K562 (cell line): ENCODE data around the gene DNAJC18. TPM values are rescaled to one million over a fixed set of nuclear protein-coding genes. Genes with fewer than 3 reads are reported as not detected.
"Not testable (repeated sequence)": the region's sequence is repeated elsewhere in the genome, so short reads cannot be mapped to it uniquely, and the experiment has no call there.

Experiments used
- ATAC-seq: fragments of 200-7000 bp; cut with Tn5 transposase; 3 replicates; pipeline ENCODE4 v1.9.1; 2020; ENCODE audit warnings: moderate library complexity
- BruUV-seq: library from RNA; stranded (reverse); fragments of 400-500 nt; replicated peaks from 2 replicates; lab custom pipeline; 2021; lab: Mats Ljungman, UMichigan
- CTCF ChIA-PET: fragments of 300-600 bp; formaldehyde crosslinking; extraction: SDS; loops from one replicate; lab custom pipeline; 2021; ENCODE audit warnings: low intra/inter-chr PET ratio; lab: Yijun Ruan, JAX
- POLR2A ChIA-PET: fragments of 300-600, 350-650 bp; sonication (Branson Sonifier 250); formaldehyde crosslinking; extraction: SDS; loops from one replicate; lab custom pipeline; 2021; ENCODE audit warnings: antibody characterized with exemption, inconsistent platforms; lab: Yijun Ruan, JAX
- DNase-seq, 4 experiments: peaks; one replicate each; pipeline versions ENCODE4 v3.0.0 to v3.0.0-alpha.2; 2011 to 2018; ENCODE audit warnings: low spot score in 3 of 4, mixed read lengths in 3 of 4; ENCODE audit errors: extremely low read depth in 1 of 4
- FAIRE-seq: peaks from 2 replicates; lab custom pipeline; 2011; peaks lifted over from hg19 to GRCh38; lab: Jason Lieb, UNC
- H2AFZ ChIP-seq: 2 replicates; pipeline ENCODE4 v1.6.0; 2011; ENCODE audit warnings: low read depth, low read length, control low read depth, inconsistent platforms
- H3K27ac ChIP-seq: fragments of 200-600 bp; 3 replicates; pipeline ENCODE4 v1.8.0; 2011; ENCODE audit warnings: low read depth, mild to moderate bottlenecking, control low read depth, inconsistent platforms, low read length, moderate library complexity, mixed read lengths; ENCODE audit errors: extremely low read depth
- H3K27me3 ChIP-seq, 2 experiments: fragments of 300-600 bp in 1 of 2; 2 replicates in 1 of 2; 3 replicates in 1 of 2; pipeline versions ENCODE4 v1.6.0 to v1.8.0; 2011; ENCODE audit warnings: inconsistent platforms in 2 of 2, low read length in 2 of 2, mild to moderate bottlenecking in 1 of 2, mixed read lengths in 1 of 2, moderate library complexity in 1 of 2; ENCODE audit not compliant: control insufficient read depth in 2 of 2, insufficient read depth in 2 of 2
- H3K36me3 ChIP-seq: fragments of 300-600 bp; 3 replicates; pipeline ENCODE4 v1.8.0; 2011; ENCODE audit warnings: mild to moderate bottlenecking, low read length, inconsistent platforms; ENCODE audit not compliant: control insufficient read depth, insufficient read depth
- H3K4me1 ChIP-seq, 2 experiments: fragments of 200-600 bp in 1 of 2; replicated peaks in 1 of 2; 2 replicates in 1 of 2; 3 replicates in 1 of 2; pipeline versions ENCODE4 v1.5.1 to v1.8.0; 2011; ENCODE audit warnings: inconsistent platforms in 2 of 2, low read length in 2 of 2, mild to moderate bottlenecking in 1 of 2, mixed read lengths in 1 of 2, moderate library complexity in 1 of 2; ENCODE audit not compliant: control insufficient read depth in 2 of 2, insufficient read depth in 2 of 2
- H3K4me2 ChIP-seq: 2 replicates; pipeline ENCODE4 v1.6.1; 2011; ENCODE audit warnings: low read length, control low read depth, inconsistent platforms, mixed read lengths; ENCODE audit not compliant: insufficient read depth
- H3K4me3 ChIP-seq: fragments of 200-600 bp; sonication (generic), shearing (Covaris generic); 2 replicates; pipeline ENCODE4 v1.5.1; 2016; ENCODE audit warnings: control low read depth, inconsistent platforms
- H3K79me2 ChIP-seq: fragments of 200-600 bp; 3 replicates; pipeline ENCODE4 v1.8.0; 2011; ENCODE audit warnings: low read length, inconsistent platforms; ENCODE audit not compliant: control insufficient read depth, insufficient read depth
- H3K9ac ChIP-seq, 2 experiments: 2 replicates each; pipeline versions ENCODE4 v1.6.0 to v1.6.1; 2011; ENCODE audit warnings: low read depth in 2 of 2, low read length in 2 of 2, control low read depth in 1 of 2, inconsistent platforms in 1 of 2, mild to moderate bottlenecking in 1 of 2, mixed read lengths in 1 of 2; ENCODE audit not compliant: insufficient read depth in 1 of 2
- H3K9me1 ChIP-seq: one replicate; pipeline ENCODE4 v1.6.0; 2011; ENCODE audit warnings: inconsistent platforms, mild to moderate bottlenecking, low read length, moderate library complexity; ENCODE audit not compliant: control insufficient read depth, insufficient read depth
- H3K9me3 ChIP-seq: replicated peaks from 2 replicates; pipeline ENCODE4 v1.5.1; 2011; ENCODE audit warnings: low read depth, low read length, inconsistent platforms; ENCODE audit not compliant: control insufficient read depth, insufficient read depth
- H4K20me1 ChIP-seq: replicated peaks from 2 replicates; pipeline ENCODE4 v1.6.1; 2011; ENCODE audit warnings: low read length, inconsistent platforms, mixed read lengths; ENCODE audit not compliant: control insufficient read depth, insufficient read depth
- ILK ChIP-seq: fragments of 450-650 bp; IDR thresholded peaks from 2 replicates; pipeline ENCODE4 v1.6.1; 2016; ENCODE audit warnings: missing genetic modification characterization, low read depth, mild to moderate bottlenecking, missing compliant biosample characterization, moderate library complexity, borderline replicate concordance
- WGBS: fragments of 100-300 bp; shearing (Covaris generic); methylation state at CpG from one replicate; pipeline ENCODE4 v1.1.6; 2016; ENCODE audit warnings: low coverage, mixed read lengths; ENCODE audit not compliant: insufficient coverage; ENCODE audit errors: missing lambda C conversion rate; 5-methylcytosine and 5-hydroxymethylcytosine counted together
- in situ Hi-C: fragments of 300-500 bp; cut with MboI; formaldehyde crosslinking; loops from 4 replicates; pipeline ENCODE4 v1.15.0; 2018; ENCODE audit warnings: inconsistent platforms, mixed read lengths
- intact Hi-C: fragments of 100-400 bp; cut with micrococcal nuclease; formaldehyde crosslinking; loops from 2 replicates; pipeline ENCODE4 v1.14.2; 2022
- polyA plus RNA-seq, 8 experiments: library from polyadenylated mRNA; depleted of rRNA in 4 of 8; stranded (reverse) in 5 of 8; unstranded in 3 of 8; fragments of >200 nt; fragmentation: Nextera tagmentation in 2 of 8; fragmentation: Illumina TruSeq in 1 of 8; extraction: Ambion mirVana in 2 of 8; extraction: Trizol in 1 of 8; gene quantifications; 2 replicates each; pipeline versions ENCODE4 v1.2.1 to v1.2.3, GENCODE V29; 2011 to 2014; ENCODE audit warnings: inconsistent platforms in 1 of 8, missing spikeins in 1 of 8
- total RNA-seq, 7 experiments: library from RNA; depleted of rRNA in 6 of 7; stranded (reverse); fragments of >200 nt in 6 of 7; fragmentation: Illumina TruSeq in 2 of 7; extraction: Trizol in 2 of 7; gene quantifications; 2 replicates each; pipeline versions ENCODE4 v1.2.1 to v1.2.3, GENCODE V29; 2011 to 2021; ENCODE audit warnings: low replicate concordance in 1 of 7

Gene DNAJC18
- total and polyA plus RNA-seq, 9 of the 15 experiments (the other 6 are each of a cell fraction or from before 2014, with no cell fraction given): 1.5 to 13.3 (median 7.5) TPM

DNA sequence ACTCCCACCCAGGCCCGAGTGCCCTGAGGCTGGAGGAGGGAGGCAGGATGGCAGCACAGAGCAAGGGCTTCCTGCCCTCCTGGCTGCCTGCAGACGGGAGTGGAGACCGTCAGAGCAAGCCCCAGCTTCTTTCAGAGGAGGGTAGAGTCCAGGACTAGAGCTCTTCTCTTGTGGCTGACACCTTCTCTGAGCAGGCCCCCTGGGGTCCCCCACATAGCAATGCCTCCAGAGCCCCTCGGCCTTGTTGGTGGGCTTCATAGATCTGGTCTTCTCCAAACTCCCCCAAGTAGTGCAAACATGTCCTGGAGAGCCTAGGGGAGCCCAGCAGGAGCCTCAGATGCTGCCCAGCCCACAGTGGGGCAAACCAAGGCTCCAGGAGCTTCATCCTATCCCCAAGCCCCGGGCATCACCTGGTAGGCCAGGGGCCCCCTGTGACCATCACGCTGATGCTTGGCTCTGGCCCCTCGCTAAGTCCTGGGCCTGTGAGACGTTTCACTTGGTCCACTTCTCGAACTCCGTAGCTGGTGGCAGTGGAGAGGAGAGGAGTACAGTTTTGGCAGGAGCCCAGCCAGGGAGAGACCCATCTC lies 51.6 kb downstream of the DNAJC18 start:
- POLR2A ChIA-PET: interaction anchor here (0.6 to 1.3 kb wide), 4 partner anchors 10 to 1670 kb away, joined by 3 to 5 read pairs (median 3); no protein-coding TSS in a partner anchor
- no peak for DNase-seq
- no peak overlapping the region for H3K4me3 ChIP-seq
- TF ChIP-seq ILK: no peak
- TF ChIP-seq, all 486 proteins: peak for 0
- H3K9ac ChIP-seq: peak overlapping the region in 1 of 2 experiments; percentile 64; a peak in 2 of 4 replicates
- WGBS: 51% methylated on average over 8 of the region's 10 CpGs
- H3K36me3 ChIP-seq: no peaks in the 10 kb centered on the region
- peaks cover 16 to 46% of the 10 kb centered on the region in 2 experiments; a peak in 4 of 5 replicates for H3K4me1 ChIP-seq
- no peaks in the 10 kb centered on the region for H4K20me1 ChIP-seq
- H3K4me2 ChIP-seq: no peak overlapping the region
- no peaks in the 10 kb centered on the region for H3K27me3 ChIP-seq
- intact Hi-C loops: no loop called here
- BruUV-seq: no TSS peak
- no peak for ATAC-seq
- H3K9me3 ChIP-seq: no peaks in the 10 kb centered on the region; the same call in 1 of the 2 replicates
- no peak for FAIRE-seq
- no peaks in the 10 kb centered on the region for H3K79me2 ChIP-seq
- CTCF ChIA-PET: interaction anchor here (1.0 kb wide), 1 partner anchor 400 kb away, joined by 3 read pairs; no protein-coding TSS in a partner anchor
- no peak overlapping the region for H3K27ac ChIP-seq
- no peak overlapping the region for H2AFZ ChIP-seq
- in situ Hi-C loops: no loop called here
- no peaks in the 10 kb centered on the region for H3K9me1 ChIP-seq

DNA sequence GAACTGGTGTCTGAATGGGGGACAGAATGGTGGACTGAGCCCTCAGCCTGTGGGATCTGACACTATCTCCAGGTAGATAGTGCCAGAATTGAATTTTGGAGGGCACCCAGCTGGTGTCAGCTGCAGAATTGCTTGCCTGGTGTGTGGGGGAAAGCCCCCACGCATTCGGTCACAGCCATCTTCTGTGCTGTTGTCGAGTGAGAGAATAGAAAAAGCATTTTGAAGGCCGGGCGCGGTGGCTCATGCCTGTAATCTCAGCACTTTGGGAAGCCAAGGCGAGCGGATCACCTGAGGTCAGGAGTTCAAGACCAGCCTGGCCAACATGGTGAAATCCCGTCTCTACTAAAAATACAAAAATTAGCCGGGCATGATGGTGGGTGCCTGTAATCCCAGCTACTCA lies 52.4 kb downstream of the DNAJC18 start:
- POLR2A ChIA-PET: interaction anchor here (0.8 kb wide), 1 partner anchor 1019 kb away, joined by 4 read pairs; no protein-coding TSS in a partner anchor
- H3K9ac ChIP-seq, BruUV-seq, H3K9me3 ChIP-seq, H4K20me1 ChIP-seq, H3K4me3 ChIP-seq, DNase-seq, H2AFZ ChIP-seq, H3K4me2 ChIP-seq, H3K27me3 ChIP-seq, H3K9me1 ChIP-seq, in situ Hi-C loops, ATAC-seq, H3K79me2 ChIP-seq, intact Hi-C loops, H3K27ac ChIP-seq, H3K36me3 ChIP-seq, CTCF ChIA-PET, FAIRE-seq: not testable (repeated sequence)
- H3K4me1 ChIP-seq: peaks cover 23 to 54% of the 10 kb centered on the region in 2 experiments; a peak in 4 of 5 replicates
- WGBS: 74% methylated on average over 9 of the region's 10 CpGs
